SK-N-SH (cell line): ENCODE results near the gene CERCAM.

Experiments used
- CTCF ChIP-seq: fragments of 200-600 bp; sonication (generic); IDR thresholded peaks from 2 replicates; pipeline ENCODE4 v1.6.1; 2017; ENCODE audit warnings: antibody characterized with exemption, mild to moderate bottlenecking, moderate library complexity
- EP300 ChIP-seq, 2 experiments: IDR thresholded peaks; 2 replicates each; pipeline versions ENCODE4 v1.4.0 to v1.6.1; 2012; ENCODE audit warnings: borderline replicate concordance in 1 of 2, low read depth in 1 of 2, low read length in 1 of 2
- NRF1 ChIP-seq: IDR thresholded peaks from 2 replicates; pipeline ENCODE4 v1.6.1; 2012; ENCODE audit warnings: low read depth, mild to moderate bottlenecking, low read length
- POLR2AphosphoS5 ChIP-seq: IDR thresholded peaks from 2 replicates; pipeline ENCODE4 v1.6.1; 2012; ENCODE audit warnings: low read depth, low read length
- RAD21 ChIP-seq: IDR thresholded peaks from 2 replicates; pipeline ENCODE4 v1.6.1; 2012; ENCODE audit warnings: mild to moderate bottlenecking, low read length
- RCOR1 ChIP-seq: fragments of 150-350 bp; IDR thresholded peaks from 2 replicates; pipeline ENCODE4 v1.6.1; 2017; ENCODE audit warnings: antibody characterized with exemption, low read length
- REST ChIP-seq: IDR thresholded peaks from 2 replicates; pipeline ENCODE4 v1.6.1; 2012; ENCODE audit warnings: mild to moderate bottlenecking, low read depth, low read length, moderate library complexity
- TAF1 ChIP-seq: IDR thresholded peaks from 2 replicates; pipeline ENCODE4 v1.6.1; 2012; ENCODE audit warnings: low read depth, mild to moderate bottlenecking, low read length, moderate library complexity, borderline replicate concordance
- TF ChIP-seq, protein P1 (sequence below): fragments of 150-350 bp; IDR thresholded peaks from 2 replicates; pipeline ENCODE4 v1.6.1; 2017; ENCODE audit warnings: antibody characterized with exemption, low read length, low read depth, borderline replicate concordance

GRCh38 chr9:128399861-128400260 is 20.8 kb upstream of the CERCAM start:
- TF ChIP-seq REST (no peak), RAD21 (no peak), CTCF (no peak), RCOR1 (no peak), NRF1 (no peak), EP300 (IDR thresholded peaks at IDR 0.05; ENCODE audit: borderline replicate concordance in 1 of 2, low read depth in 1 of 2, low read length in 1 of 2) (no peak), POLR2AphosphoS5 (no peak), TAF1 (no peak)
- TF ChIP-seq, protein P1, sequence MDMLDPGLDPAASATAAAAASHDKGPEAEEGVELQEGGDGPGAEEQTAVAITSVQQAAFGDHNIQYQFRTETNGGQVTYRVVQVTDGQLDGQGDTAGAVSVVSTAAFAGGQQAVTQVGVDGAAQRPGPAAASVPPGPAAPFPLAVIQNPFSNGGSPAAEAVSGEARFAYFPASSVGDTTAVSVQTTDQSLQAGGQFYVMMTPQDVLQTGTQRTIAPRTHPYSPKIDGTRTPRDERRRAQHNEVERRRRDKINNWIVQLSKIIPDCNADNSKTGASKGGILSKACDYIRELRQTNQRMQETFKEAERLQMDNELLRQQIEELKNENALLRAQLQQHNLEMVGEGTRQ: no peak
